HL-60 (cell line): ENCODE data around the gene MLST8.

Source experiments
- POLR2AphosphoS5 ChIP-seq: IDR thresholded peaks from 2 replicates; pipeline ENCODE4 v1.6.1; 2012; ENCODE audit warnings: low read depth
- TF ChIP-seq, protein P1 (sequence below): IDR thresholded peaks from one replicate; pipeline ENCODE4 v1.5.1; 2011; ENCODE audit warnings: low read length, control low read depth, inconsistent platforms; ENCODE audit not compliant: insufficient read depth

GRCh38 chr16:2206780-2207433 lies 1.7 kb downstream of the MLST8 start:
- TF ChIP-seq, protein P1, sequence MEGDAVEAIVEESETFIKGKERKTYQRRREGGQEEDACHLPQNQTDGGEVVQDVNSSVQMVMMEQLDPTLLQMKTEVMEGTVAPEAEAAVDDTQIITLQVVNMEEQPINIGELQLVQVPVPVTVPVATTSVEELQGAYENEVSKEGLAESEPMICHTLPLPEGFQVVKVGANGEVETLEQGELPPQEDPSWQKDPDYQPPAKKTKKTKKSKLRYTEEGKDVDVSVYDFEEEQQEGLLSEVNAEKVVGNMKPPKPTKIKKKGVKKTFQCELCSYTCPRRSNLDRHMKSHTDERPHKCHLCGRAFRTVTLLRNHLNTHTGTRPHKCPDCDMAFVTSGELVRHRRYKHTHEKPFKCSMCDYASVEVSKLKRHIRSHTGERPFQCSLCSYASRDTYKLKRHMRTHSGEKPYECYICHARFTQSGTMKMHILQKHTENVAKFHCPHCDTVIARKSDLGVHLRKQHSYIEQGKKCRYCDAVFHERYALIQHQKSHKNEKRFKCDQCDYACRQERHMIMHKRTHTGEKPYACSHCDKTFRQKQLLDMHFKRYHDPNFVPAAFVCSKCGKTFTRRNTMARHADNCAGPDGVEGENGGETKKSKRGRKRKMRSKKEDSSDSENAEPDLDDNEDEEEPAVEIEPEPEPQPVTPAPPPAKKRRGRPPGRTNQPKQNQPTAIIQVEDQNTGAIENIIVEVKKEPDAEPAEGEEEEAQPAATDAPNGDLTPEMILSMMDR: no peak
- TF ChIP-seq POLR2AphosphoS5: 0 out of 2 replicates have a peak, but pooled peaks have one; percentile 16
